Right kidney (tissue), 1 donor: Measurements from ENCODE around the gene RAB44.

Experiments used
- DNase-seq: peaks from one replicate; pipeline ENCODE4 v3.0.0-alpha.2; 2016

The RAB44 gene

GRCh38 chr6:36733300-36733699 is 35.7 kb downstream of the RAB44 start:
- DNase-seq, result no peak

DNA sequence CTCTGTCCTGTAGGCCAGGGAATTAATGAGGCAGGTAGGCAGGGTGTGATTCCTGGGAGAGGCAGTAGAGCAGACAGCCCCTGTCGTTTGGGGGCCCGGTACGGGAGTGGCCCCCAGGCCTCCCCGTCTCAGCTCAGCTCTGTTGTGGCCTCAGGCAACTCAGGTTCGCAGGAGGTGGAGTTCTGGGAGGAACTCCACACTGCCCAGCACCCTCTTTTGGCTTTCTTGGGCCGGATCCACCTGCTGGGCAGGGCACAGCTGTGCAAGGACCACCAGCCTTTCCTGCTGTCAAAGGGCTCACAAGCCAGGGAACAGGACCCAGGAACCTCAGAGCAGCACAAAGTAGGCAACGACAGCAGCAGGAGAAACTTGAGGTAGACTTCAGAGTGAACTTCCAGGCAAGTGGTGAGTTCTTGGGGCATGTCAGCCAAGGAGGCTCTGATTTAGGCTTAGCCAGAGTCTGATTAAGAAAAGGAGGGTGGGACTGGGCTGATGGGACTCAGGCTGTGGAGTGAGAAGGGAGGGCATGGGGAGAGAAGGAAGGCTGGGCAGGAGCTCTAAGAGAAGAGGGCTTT is 36.9 kb downstream of the RAB44 start:
- DNase-seq, result no peak

- peak; percentile 42 for DNase-seq
Observed at GRCh38 chr6:36735110-36736071, 37.8 kb downstream of the RAB44 start.

GRCh38 chr6:36737043-36737785 is 39.6 kb downstream of the RAB44 start:
- no peak for DNase-seq

DNA sequence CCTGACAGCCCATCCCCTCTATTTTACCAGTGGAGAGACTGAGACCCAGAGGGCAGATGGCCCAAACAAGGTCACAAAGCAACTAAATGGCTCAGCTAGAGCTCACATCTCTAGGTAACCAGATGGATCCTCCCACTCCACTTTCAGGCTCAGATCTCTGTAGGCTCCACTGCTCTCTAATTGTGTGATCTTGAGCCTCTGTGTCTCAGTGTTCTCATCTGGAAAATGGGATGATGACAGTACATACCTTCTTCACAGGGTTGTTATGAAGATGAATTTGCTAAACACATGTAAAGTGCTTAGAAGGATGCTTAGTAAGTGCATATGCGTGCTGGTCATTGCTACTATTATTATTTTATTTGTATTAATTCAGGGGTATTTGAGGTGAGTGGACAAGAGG is 40.5 kb downstream of the RAB44 start:
- DNase-seq, result no peak

DNA sequence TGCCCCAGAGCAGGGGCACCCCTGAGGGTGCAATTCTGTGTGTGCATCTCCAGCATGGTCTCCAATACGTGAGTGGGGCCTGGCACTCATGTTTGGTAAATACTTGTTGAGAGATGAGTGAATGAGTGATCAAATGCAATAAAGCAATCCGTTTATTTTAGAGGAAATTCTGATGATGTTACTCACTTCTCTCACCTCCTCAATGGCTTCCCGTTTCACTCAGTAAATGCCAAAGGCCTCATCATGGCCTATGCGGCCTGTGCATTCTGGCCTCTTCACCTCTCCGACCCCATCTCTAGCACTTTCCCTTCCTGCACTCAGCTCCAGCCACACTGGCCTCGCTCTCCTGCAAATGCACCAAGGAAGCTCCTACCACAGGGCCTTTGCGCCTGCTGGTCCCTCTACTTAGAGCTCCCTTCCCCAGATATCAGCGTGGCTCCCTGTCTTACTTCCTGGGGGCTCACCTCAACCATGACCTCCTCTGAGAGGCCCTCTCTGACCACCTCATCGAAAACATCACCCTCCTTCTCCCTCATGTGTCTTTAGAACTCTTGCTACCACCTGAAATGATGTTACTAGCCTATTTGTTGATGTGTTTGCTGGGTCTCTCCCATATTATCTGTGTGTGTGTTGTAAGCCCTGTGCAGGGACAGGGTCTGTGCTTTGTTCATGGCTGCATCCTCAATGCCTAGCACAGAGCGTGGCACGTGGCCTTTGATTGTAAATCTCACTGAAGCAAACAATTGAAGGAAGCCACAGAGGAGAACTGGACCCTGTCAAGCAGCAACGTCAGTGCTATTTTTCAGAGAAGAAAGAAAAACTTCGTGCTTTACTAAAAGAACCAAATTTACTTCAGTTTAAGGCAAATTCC is 42.6 kb downstream of the RAB44 start:
- no peak for DNase-seq

GRCh38 chr6:36740818-36741179 is 43.2 kb downstream of the RAB44 start:
- DNase-seq, result no peak

- DNase-seq, result no peak
Observed at GRCh38 chr6:36742146-36742545, 44.5 kb downstream of the RAB44 start.

- no peak for DNase-seq
Observed at GRCh38 chr6:36743032-36743431, 45.4 kb downstream of the RAB44 start.

DNA sequence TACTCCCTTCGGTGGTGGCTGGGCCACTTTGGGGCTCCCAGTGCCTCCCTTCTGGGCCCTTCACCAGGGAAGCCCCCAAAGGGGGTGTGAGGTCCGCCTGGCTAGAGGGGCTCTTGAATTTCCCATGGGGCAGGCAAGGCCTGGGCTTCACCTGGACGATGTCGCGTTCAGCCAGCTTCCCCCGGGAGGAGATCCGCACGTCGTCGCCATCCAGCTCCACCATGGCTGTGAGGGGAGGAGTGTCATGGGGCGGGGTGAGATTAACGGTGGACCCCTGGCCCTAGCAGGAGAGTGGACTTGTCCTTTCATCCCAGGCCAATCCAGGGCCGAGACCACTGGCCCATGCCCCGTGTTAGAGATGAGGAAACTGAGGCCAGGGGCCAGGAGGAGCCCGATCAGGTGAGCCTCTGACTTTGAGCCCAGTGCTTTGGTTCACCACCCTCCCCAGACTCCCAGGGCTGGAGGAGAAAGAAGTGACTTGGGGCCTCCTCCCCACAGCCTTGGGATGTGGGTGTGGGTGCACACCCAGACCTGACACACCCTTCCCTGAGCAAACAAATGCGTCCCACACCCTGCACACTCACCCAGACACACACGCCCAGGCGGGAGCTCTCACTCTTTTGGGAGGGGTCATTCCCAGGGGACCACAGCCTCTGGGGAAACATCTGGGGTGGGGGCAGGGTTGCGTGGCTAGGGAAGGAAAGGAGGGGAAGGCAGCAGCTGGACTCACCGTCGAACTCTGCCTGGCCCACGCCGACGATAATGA is 46.1 kb downstream of the RAB44 start:
- no peak for DNase-seq

- no peak for DNase-seq
Observed at GRCh38 chr6:36744304-36744673, 46.7 kb downstream of the RAB44 start.

DNA sequence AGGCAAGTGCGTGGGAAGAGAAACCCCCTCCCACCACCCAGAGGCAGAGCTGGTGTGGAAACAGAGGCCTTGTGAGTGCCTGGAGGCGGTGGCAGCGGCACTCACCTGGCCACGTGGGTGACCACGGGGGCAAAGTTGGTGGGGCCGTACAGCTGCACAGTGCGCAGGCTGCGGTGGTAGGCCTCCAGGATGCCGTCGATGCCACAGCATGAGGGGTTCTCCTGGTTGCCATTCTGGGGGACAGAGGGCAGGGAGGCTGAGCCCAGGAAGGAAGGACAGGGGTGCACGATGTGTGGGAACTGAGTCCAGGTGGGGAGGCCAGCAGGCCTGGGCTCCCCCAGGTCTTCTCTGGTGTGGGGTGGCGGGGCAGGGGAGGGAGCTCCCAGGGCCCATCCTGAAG is 47.7 kb downstream of the RAB44 start:
- DNase-seq, result no peak

DNA sequence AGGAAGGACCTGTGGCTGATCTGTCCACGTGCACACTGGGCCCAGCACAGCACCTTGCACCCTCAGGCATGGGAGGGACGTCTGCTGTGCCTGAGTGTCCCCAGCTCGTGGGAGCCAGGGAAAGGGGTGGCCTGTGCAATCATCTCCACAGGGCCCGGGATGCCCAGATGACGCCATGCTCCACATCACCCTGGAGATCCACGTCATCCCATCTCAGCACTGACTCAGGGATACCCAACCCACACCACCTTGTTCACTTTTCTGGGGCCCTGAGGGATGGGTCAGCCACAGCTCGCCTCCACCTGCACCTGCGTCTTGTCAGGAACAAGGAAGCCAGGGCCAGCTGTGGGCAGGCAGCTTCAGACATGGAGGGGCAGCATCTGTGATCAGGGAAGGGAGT is 48.2 kb downstream of the RAB44 start:
- DNase-seq, result no peak

GRCh38 chr6:36746251-36746650 is 48.6 kb downstream of the RAB44 start:
- no peak for DNase-seq

DNA sequence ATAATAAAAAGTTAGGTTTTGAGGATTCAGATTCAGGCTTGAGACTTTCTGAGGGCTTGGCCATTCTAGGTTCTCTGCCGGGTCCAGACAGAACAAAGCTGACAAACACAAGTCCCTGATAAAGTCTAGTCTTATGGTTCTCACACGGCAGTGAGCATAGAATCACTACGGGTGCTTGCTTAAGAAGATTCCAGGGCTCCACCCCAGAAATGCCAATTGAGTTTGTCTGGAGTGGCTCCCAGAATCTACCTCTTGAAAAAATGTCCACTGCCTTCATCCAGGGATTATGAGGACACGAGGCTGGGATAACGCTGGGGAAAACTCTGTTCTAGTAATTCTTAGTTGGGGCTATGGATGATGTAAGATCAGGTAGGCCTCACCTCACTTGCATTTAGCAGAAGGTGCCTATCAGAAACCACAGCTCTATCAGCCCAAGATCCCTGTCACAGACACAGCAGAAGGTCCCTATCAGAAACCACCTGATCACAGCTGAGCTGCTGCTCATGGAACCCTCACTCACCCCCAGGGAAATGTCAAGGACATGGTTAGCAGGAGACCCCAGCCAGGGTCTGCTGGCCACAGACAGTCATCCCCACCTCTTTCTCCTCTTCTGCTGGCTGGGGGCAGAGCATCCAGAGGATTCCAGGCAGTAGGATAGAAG is 52.3 kb downstream of the RAB44 start:
- DNase-seq, result no peak

DNA sequence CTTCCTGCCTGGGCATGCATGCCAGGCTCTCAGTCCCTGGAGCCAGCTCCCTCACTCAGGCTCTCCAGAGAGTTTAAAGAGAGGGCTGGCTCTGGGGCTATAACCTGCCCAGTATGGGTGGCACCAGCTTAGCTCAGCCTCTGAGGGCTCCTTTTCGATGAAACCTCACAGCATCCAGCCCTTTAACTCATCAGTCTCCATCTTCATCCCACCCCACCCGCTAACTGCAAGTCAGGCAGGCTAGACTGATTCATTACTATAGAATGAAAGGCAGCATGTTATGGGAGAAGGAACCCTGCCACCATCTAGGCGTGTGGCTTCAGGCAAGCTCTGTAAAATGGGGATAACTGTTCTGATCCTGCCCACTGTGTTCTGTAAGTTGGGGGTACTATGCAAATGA is 53.5 kb downstream of the RAB44 start:
- no peak for DNase-seq

DNA sequence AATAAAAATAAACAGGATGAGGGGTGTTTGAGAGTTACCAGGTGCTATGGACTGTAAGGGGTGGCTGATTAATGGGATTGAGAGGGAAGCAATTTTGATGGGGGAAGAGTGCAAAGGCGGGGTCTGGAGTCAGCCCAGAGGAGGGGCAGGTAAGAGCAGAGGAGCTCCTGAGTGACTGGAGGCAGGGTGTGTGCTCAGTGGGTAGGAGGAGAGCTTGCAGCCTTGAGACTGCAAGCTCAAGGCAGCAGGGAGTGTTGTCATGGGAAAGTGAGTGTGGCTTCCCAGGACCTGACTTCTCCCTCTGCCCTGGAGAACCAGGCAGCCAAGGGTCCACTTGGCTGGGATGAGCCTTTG is 54.2 kb downstream of the RAB44 start:
- DNase-seq, result no peak

DNA sequence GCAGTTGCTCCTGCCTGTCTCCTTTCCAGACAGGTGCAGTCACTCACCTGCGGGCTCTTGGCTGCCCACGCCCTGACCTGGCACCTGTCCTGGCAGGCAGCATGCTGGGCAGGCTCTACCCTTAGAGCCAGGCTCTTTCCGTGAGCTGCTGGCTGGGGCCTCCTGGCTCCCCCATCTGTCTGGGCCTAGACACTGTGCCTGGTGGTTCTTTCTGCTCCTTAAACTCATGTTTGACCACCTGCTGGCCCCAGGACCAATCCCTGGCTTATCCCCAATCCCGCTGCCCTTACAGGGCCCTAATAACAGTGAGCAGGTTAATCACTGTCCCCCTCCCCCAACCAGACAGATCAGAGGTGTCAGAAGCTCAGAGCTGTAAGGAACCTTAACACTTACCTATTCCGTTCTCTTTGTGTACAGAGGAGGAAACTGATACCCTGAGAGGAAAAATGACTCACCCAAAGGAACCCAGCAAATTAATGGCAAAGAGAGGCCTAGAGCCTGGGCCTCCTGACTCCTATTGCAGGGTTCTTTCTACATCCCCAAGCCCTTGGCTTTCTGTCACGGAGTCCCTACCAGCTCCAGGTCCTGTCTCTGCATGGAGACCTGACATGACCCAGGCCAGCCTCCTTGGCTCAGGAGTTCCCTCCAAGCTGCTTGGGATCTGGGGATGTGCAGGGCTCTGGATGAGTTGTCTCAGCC is 54.7 kb downstream of the RAB44 start:
- no peak for DNase-seq

GRCh38 chr6:36752886-36753506 is 55.4 kb downstream of the RAB44 start:
- no peak for DNase-seq
